KMS-11 (cell line): ENCODE results near the gene GRM5.

Source experiments
- H2AFZ ChIP-seq: fragments of 200-600 bp; sonication (generic); 2 replicates; pipeline ENCODE4 v1.6.1; 2016; ENCODE audit warnings: antibody characterized with exemption, mixed run types, low read depth
- H3K27ac ChIP-seq: fragments of 200-600 bp; sonication (generic); 2 replicates; pipeline ENCODE4 v1.6.1; 2016; ENCODE audit warnings: mild to moderate bottlenecking, mixed run types
- H3K27me3 ChIP-seq: fragments of 200-600 bp; sonication (generic); 2 replicates; pipeline ENCODE4 v1.6.1; 2017; ENCODE audit warnings: mild to moderate bottlenecking, low read depth, mixed run types, moderate library complexity; ENCODE audit not compliant: insufficient read depth
- H3K36me3 ChIP-seq: fragments of 200-600 bp; sonication (generic); 2 replicates; pipeline ENCODE4 v1.6.1; 2017; ENCODE audit warnings: mild to moderate bottlenecking, mixed run types; ENCODE audit not compliant: insufficient read depth
- H3K4me1 ChIP-seq: fragments of 200-600 bp; sonication (generic); 2 replicates; pipeline ENCODE4 v1.6.1; 2016; ENCODE audit warnings: mild to moderate bottlenecking, low read depth, mixed run types; ENCODE audit not compliant: poor library complexity, severe bottlenecking
- H3K4me2 ChIP-seq: fragments of 200-600 bp; sonication (generic); 2 replicates; pipeline ENCODE4 v1.7.0; 2016; ENCODE audit warnings: mild to moderate bottlenecking, mixed run types
- H3K4me3 ChIP-seq: fragments of 200-600 bp; sonication (generic); IDR thresholded peaks from 2 replicates; pipeline ENCODE4 v1.6.1; 2017; ENCODE audit warnings: low read depth, low read length, mixed read lengths; ENCODE audit not compliant: insufficient read depth
- H3K79me2 ChIP-seq: fragments of 200-600 bp; sonication (generic); 2 replicates; pipeline ENCODE4 v1.6.1; 2016; ENCODE audit warnings: low read depth, mixed run types; ENCODE audit not compliant: insufficient read depth
- H3K9ac ChIP-seq: fragments of 200-600 bp; sonication (generic); 2 replicates; pipeline ENCODE4 v1.6.1; 2016; ENCODE audit warnings: mild to moderate bottlenecking, mixed run types
- H4K20me1 ChIP-seq: fragments of 200-600 bp; sonication (generic); 2 replicates; pipeline ENCODE4 v1.6.1; 2016; ENCODE audit warnings: mild to moderate bottlenecking, mixed run types; ENCODE audit not compliant: insufficient read depth
- CTCF ChIP-seq: fragments of 200-600 bp; sonication (generic); conservative IDR thresholded peaks from 2 replicates; pipeline ENCODE4 v1.6.1; 2017; ENCODE audit warnings: low read depth, mild to moderate bottlenecking, antibody characterized with exemption, low read length, moderate library complexity, mixed read lengths

Gene GRM5

GRCh38 chr11:88555018-88555828, 510.6 kb downstream of the GRM5 start:
- no peak for TF ChIP-seq CTCF
- Histone ChIP-seq H3K4me1 (no peaks in the 10 kb centered on the region), H3K27me3 (no peaks in the 10 kb centered on the region), H3K4me2 (no peak overlapping the region), H3K27ac (no peak overlapping the region), H4K20me1 (no peaks in the 10 kb centered on the region), H3K4me3 (no peak overlapping the region), H3K79me2 (no peaks in the 10 kb centered on the region), H3K36me3 (no peaks in the 10 kb centered on the region), H2AFZ (no peak overlapping the region), H3K9ac (no peak overlapping the region)

GRCh38 chr11:88553204-88553603, 512.6 kb downstream of the GRM5 start:
- Histone ChIP-seq H3K4me1 (no peaks in the 10 kb centered on the region), H3K9ac (no peak overlapping the region), H3K4me3 (no peak overlapping the region), H3K4me2 (no peak overlapping the region), H3K27me3 (no peaks in the 10 kb centered on the region), H2AFZ (no peak overlapping the region), H3K27ac (no peak overlapping the region), H3K79me2 (no peaks in the 10 kb centered on the region), H4K20me1 (no peaks in the 10 kb centered on the region), H3K36me3 (no peaks in the 10 kb centered on the region)
- no peak for TF ChIP-seq CTCF

GRCh38 chr11:88552379-88553062, 513.3 kb downstream of the GRM5 start:
- peak; percentile 72 for TF ChIP-seq CTCF

GRCh38 chr11:88544656-88545280, 521.0 kb downstream of the GRM5 start:
- Histone ChIP-seq H2AFZ (no peak overlapping the region), H3K27ac (no peak overlapping the region), H3K36me3 (no peaks in the 10 kb centered on the region)

More at GRCh38 chr11:88552379-88553062, 513.3 kb downstream of the GRM5 start:
- no peaks in the 10 kb centered on the region for H3K4me1 ChIP-seq
- no peak overlapping the region for H3K4me2 ChIP-seq
- H3K27ac ChIP-seq, result no peak overlapping the region
- H3K79me2 ChIP-seq, result no peaks in the 10 kb centered on the region
- H3K4me3 ChIP-seq, result no peak overlapping the region
- H3K36me3 ChIP-seq, result no peaks in the 10 kb centered on the region
- no peaks in the 10 kb centered on the region for H4K20me1 ChIP-seq
- no peaks in the 10 kb centered on the region for H3K27me3 ChIP-seq
- H3K9ac ChIP-seq, result no peak overlapping the region
- no peak overlapping the region for H2AFZ ChIP-seq

More at GRCh38 chr11:88544656-88545280, 521.0 kb downstream of the GRM5 start:
- Histone ChIP-seq H4K20me1 (no peaks in the 10 kb centered on the region), H3K9ac (no peak overlapping the region), H3K4me2 (no peak overlapping the region), H3K79me2 (no peaks in the 10 kb centered on the region), H3K27me3 (no peaks in the 10 kb centered on the region), H3K4me1 (no peaks in the 10 kb centered on the region), H3K4me3 (no peak overlapping the region)
- TF ChIP-seq CTCF, result no peak
